Calu3 (cell line): ENCODE measurements around the gene KBTBD3. TPM values are rescaled to one million over a fixed set of nuclear protein-coding genes. Genes with fewer than 3 reads are reported as not detected.

Experiments used
- BruUV-seq: library from RNA; stranded (reverse); fragments of 400-500 nt; replicated peaks from 2 replicates; lab custom pipeline; 2021; lab: Mats Ljungman, UMichigan
- CTCF ChIA-PET: fragments of 300-600 bp; sonication (Branson Sonifier 250); formaldehyde crosslinking; loops from one replicate; lab custom pipeline; 2022; ENCODE audit warnings: antibody characterized with exemption; lab: Charles Lee
- DNase-seq: peaks from one replicate; pipeline ENCODE4 v3.0.0; 2022
- H3K27ac Mint-ChIP-seq: one replicate; pipeline ENCODE4 v1.8.0; 2022; ENCODE audit warnings: mixed read lengths; ENCODE audit not compliant: unreplicated experiment
- H3K27me3 Mint-ChIP-seq: one replicate; pipeline ENCODE4 v1.8.0; 2022; ENCODE audit warnings: mixed read lengths; ENCODE audit not compliant: unreplicated experiment
- H3K36me3 Mint-ChIP-seq: one replicate; pipeline ENCODE4 v1.8.0; 2022; ENCODE audit warnings: mild to moderate bottlenecking, moderate library complexity, mixed read lengths; ENCODE audit not compliant: insufficient read depth, unreplicated experiment
- H3K4me1 Mint-ChIP-seq: one replicate; pipeline ENCODE4 v1.8.0; 2022; ENCODE audit warnings: mild to moderate bottlenecking, low read depth, mixed read lengths; ENCODE audit not compliant: unreplicated experiment
- H3K4me3 Mint-ChIP-seq: one replicate; pipeline ENCODE4 v1.8.0; 2022; ENCODE audit warnings: mild to moderate bottlenecking, low read depth, moderate library complexity, mixed read lengths; ENCODE audit not compliant: unreplicated experiment
- H3K9me3 Mint-ChIP-seq: one replicate; pipeline ENCODE4 v1.8.0; 2022; ENCODE audit warnings: low read depth, mixed read lengths; ENCODE audit not compliant: unreplicated experiment
- intact Hi-C: fragments of 100-400 bp; cut with micrococcal nuclease; formaldehyde crosslinking; loops from one replicate; pipeline ENCODE4 v1.10.0; 2022; ENCODE audit not compliant: unreplicated experiment
- total RNA-seq: library from RNA; stranded (reverse); gene quantifications from 2 replicates; pipeline ENCODE4 v1.2.3, GENCODE V29; 2022
- TF ChIP-seq, protein P1 (sequence below): fragments of 200-600 bp; IDR thresholded peaks from one replicate; pipeline ENCODE4 v1.8.0; 2022; ENCODE audit warnings: antibody characterized with exemption; ENCODE audit not compliant: unreplicated experiment

The KBTBD3 gene
- total RNA-seq, 1 experiment from 2014 or later = 5.0 TPM

DNA sequence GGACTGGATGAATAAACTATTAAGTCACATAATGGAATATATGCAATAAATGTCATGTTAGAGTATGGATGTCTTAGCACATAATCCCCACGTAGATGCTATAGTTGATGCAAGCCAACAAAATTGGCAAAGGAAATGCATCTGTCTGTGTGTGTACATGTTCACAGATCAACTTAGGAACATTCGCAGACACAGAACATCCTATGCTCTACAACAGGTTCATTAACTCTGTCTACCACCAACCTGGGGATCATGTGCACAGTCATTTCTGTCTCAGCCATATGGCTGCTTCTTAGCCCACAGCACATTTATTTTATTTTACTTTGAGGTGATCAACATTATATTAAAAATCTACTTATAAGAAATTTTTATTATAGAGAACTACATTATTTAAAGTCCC lies 60.1 kb downstream of the KBTBD3 start:
- no peak for DNase-seq
- no peaks in the 10 kb centered on the region for H3K9me3 Mint-ChIP-seq
- H3K4me1 Mint-ChIP-seq = peaks cover 26% of the 10 kb centered on the region
- TF ChIP-seq, protein P1, sequence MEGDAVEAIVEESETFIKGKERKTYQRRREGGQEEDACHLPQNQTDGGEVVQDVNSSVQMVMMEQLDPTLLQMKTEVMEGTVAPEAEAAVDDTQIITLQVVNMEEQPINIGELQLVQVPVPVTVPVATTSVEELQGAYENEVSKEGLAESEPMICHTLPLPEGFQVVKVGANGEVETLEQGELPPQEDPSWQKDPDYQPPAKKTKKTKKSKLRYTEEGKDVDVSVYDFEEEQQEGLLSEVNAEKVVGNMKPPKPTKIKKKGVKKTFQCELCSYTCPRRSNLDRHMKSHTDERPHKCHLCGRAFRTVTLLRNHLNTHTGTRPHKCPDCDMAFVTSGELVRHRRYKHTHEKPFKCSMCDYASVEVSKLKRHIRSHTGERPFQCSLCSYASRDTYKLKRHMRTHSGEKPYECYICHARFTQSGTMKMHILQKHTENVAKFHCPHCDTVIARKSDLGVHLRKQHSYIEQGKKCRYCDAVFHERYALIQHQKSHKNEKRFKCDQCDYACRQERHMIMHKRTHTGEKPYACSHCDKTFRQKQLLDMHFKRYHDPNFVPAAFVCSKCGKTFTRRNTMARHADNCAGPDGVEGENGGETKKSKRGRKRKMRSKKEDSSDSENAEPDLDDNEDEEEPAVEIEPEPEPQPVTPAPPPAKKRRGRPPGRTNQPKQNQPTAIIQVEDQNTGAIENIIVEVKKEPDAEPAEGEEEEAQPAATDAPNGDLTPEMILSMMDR = no peak
- no peak overlapping the region for H3K27ac Mint-ChIP-seq
- CTCF ChIA-PET = no interaction called here
- intact Hi-C loops = no loop called here
- BruUV-seq = no TSS peak
- H3K27me3 Mint-ChIP-seq = no peaks in the 10 kb centered on the region
- H3K36me3 Mint-ChIP-seq = peaks cover 18% of the 10 kb centered on the region
- H3K4me3 Mint-ChIP-seq = no peak overlapping the region

DNA sequence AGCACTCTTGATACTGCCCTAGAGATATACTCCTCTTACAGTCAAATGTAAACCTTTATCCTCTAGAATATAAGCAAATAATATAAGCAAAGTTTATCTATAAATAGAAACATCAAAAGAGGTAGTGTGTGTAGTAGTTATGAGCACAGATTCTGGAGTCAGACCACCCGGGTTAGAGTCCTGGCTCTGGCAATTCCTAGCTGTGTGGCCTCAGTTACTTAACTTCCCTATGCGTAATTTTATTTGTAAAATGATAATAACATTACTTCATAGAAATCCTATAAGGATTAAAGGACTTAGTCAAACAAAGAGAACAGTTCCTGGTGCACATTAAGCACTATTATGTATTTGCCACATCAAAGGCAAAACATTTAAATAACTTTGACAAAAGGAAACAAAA lies 62.1 kb downstream of the KBTBD3 start:
- H3K9me3 Mint-ChIP-seq = no peaks in the 10 kb centered on the region
- no peak overlapping the region for H3K27ac Mint-ChIP-seq
- CTCF ChIA-PET = no interaction called here
- peaks cover 18% of the 10 kb centered on the region for H3K4me1 Mint-ChIP-seq
- no peaks in the 10 kb centered on the region for H3K27me3 Mint-ChIP-seq
- H3K36me3 Mint-ChIP-seq = peaks cover 5% of the 10 kb centered on the region
- no peak for DNase-seq
- TF ChIP-seq, protein P1 = no peak
- BruUV-seq = no TSS peak
- H3K4me3 Mint-ChIP-seq = no peak overlapping the region
- intact Hi-C loops = no loop called here

DNA sequence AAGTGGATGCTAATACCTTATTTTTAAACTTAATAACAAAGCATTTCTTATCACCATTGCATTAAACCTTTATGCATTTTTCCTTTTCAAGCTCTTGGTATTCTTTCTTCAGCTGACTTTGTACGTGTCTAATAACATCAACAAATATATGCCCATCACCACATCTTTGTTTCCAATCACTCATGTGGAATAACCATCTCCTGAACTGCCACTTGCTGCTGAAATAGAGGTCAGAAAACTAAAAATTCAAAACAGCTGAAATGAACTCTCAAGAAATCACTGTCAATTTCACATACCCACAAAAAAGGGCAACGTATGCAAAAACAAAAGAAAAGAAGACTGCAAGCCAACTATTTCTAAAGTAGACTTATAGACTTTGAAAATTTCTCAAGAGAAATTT lies 62.5 kb downstream of the KBTBD3 start:
- no peak overlapping the region for H3K4me3 Mint-ChIP-seq
- CTCF ChIA-PET = no interaction called here
- H3K36me3 Mint-ChIP-seq = peaks cover 5% of the 10 kb centered on the region
- intact Hi-C loops = no loop called here
- DNase-seq = no peak
- no peaks in the 10 kb centered on the region for H3K9me3 Mint-ChIP-seq
- peaks cover 14% of the 10 kb centered on the region for H3K4me1 Mint-ChIP-seq
- no peaks in the 10 kb centered on the region for H3K27me3 Mint-ChIP-seq
- TF ChIP-seq, protein P1 = no peak
- no peak overlapping the region for H3K27ac Mint-ChIP-seq
- no TSS peak for BruUV-seq

DNA sequence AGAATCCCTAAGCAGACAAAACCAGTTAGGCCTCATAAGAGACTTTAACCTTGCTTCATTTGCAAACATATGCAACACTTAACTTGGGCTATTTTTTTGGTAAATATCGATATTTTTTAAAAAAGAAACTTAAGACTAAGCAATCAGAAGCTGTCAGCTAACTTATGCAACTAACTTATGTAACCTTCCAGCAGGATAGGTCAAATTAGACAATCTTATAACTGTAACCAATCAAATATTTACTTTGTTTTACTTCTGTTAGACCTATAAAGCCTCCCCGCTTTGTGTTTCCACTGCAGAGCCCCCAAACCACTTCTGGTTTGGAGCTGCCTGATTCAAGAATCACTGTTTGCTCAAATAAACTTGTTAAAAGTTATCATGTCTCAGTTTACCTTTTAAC lies 63.1 kb downstream of the KBTBD3 start:
- TF ChIP-seq, protein P1 = no peak
- Mint-ChIP-seq H3K4me1 (peaks cover 8% of the 10 kb centered on the region), H3K27ac (no peak overlapping the region), H3K36me3 (peaks cover 3% of the 10 kb centered on the region), H3K4me3 (no peak overlapping the region), H3K9me3 (no peaks in the 10 kb centered on the region), H3K27me3 (no peaks in the 10 kb centered on the region)
- BruUV-seq = no TSS peak
- DNase-seq = no peak
- intact Hi-C loops = no loop called here
- CTCF ChIA-PET = no interaction called here
